HG03095 (cell line): ENCODE results near the gene STAMBPL1.

Experiments
- ATAC-seq: cut with Tn5 transposase; IDR thresholded peaks from one replicate; pipeline ENCODE4 v1.9.1; 2021; ENCODE audit warnings: moderate library complexity; ENCODE audit not compliant: unreplicated experiment

STAMBPL1 gene

GRCh38 chr10:88949051-88949450, 69.0 kb downstream of the STAMBPL1 start:
- ATAC-seq = no peak

GRCh38 chr10:88949912-88950837, 70.1 kb downstream of the STAMBPL1 start:
- ATAC-seq = no peak

GRCh38 chr10:88952647-88953111, 72.6 kb downstream of the STAMBPL1 start, which contains the start of gene ACTA2:
Gene ACTA2, minus strand, starts transcription at chr10:88952773. Its CDS starts 3,843 bp downstream, at chr10:88948930.
- no peak for ATAC-seq

GRCh38 chr10:88953662-88954061, 73.6 kb downstream of the STAMBPL1 start:
- ATAC-seq = no peak

- no peak for ATAC-seq
These were observed 74.5 kb downstream of the STAMBPL1 start for GRCh38 chr10:88954458-88955083.

GRCh38 chr10:88957381-88957780, 77.3 kb downstream of the STAMBPL1 start:
- ATAC-seq = no peak

GRCh38 chr10:88958721-88959120, 78.7 kb downstream of the STAMBPL1 start:
- no peak for ATAC-seq

- no peak for ATAC-seq
These were observed 80.8 kb downstream of the STAMBPL1 start for GRCh38 chr10:88960802-88961201.

- ATAC-seq = no peak
These were observed 81.2 kb downstream of the STAMBPL1 start for GRCh38 chr10:88961266-88961665.

- ATAC-seq = no peak
These were observed 82.3 kb downstream of the STAMBPL1 start for GRCh38 chr10:88962336-88962735.

- no peak for ATAC-seq
These were observed 83.3 kb downstream of the STAMBPL1 start for GRCh38 chr10:88963318-88963717.

- no peak for ATAC-seq
These were observed 84.3 kb downstream of the STAMBPL1 start for GRCh38 chr10:88964360-88964759.

- ATAC-seq = no peak
These were observed 84.9 kb downstream of the STAMBPL1 start for GRCh38 chr10:88964869-88965415.

- ATAC-seq = no peak
These were observed 86.8 kb downstream of the STAMBPL1 start for GRCh38 chr10:88966797-88967196.

GRCh38 chr10:88968391-88968790, 88.3 kb downstream of the STAMBPL1 start:
- ATAC-seq = no peak

GRCh38 chr10:88971221-88972061, 91.4 kb downstream of the STAMBPL1 start:
- ATAC-seq = no peak
